Spleen (tissue), 11 donors: Measurements from ENCODE around the gene KCNMB1. TPM values are rescaled to one million over a fixed set of nuclear protein-coding genes. Genes with fewer than 3 reads are reported as not detected.

Experiments
- DNase-seq: peaks from one replicate; pipeline ENCODE4 v3.0.0-alpha.2; 2020
- H3K27ac ChIP-seq, 8 donors: fragments of 200-600 bp; sonication (generic) in 7 of 8; 1 replicate in 4 of 8; 2 replicates in 4 of 8; pipeline versions ENCODE4 v1.5.0 to v1.8.0; 2016 to 2021; ENCODE audit warnings: inconsistent platforms in 4 of 8, mild to moderate bottlenecking in 4 of 8, moderate library complexity in 1 of 8
- H3K27me3 ChIP-seq, 7 donors: fragments of 200-600 bp; sonication (generic) in 6 of 7; replicated peaks in 1 of 7; 1 replicate in 4 of 7; 2 replicates in 3 of 7; pipeline versions ENCODE4 v1.5.0 to v1.8.0; 2016 to 2021; ENCODE audit warnings: inconsistent platforms in 3 of 7, mild to moderate bottlenecking in 1 of 7
- H3K36me3 ChIP-seq, 6 donors: fragments of 200-600 bp; sonication (generic) in 5 of 6; 1 replicate in 4 of 6; 2 replicates in 2 of 6; pipeline versions ENCODE4 v1.5.0 to v1.8.0; 2016 to 2021; ENCODE audit warnings: inconsistent platforms in 2 of 6
- H3K4me1 ChIP-seq, 6 donors: fragments of 200-600 bp; sonication (generic) in 5 of 6; 1 replicate in 3 of 6; 2 replicates in 3 of 6; pipeline versions ENCODE4 v1.5.0 to v1.8.0; 2016 to 2021; ENCODE audit warnings: inconsistent platforms in 3 of 6
- H3K4me3 ChIP-seq, 8 donors: fragments of 200-600 bp; sonication (generic) in 7 of 8; 1 replicate in 4 of 8; 2 replicates in 4 of 8; pipeline versions ENCODE4 v1.5.0 to v1.8.0; 2016 to 2021; ENCODE audit warnings: inconsistent platforms in 4 of 8, mild to moderate bottlenecking in 4 of 8, moderate library complexity in 2 of 8
- H3K9me3 ChIP-seq, 8 donors: fragments of 200-600 bp; sonication (generic) in 7 of 8; 1 replicate in 4 of 8; 2 replicates in 4 of 8; pipeline versions ENCODE4 v1.5.0 to v1.8.0; 2016 to 2021; ENCODE audit warnings: inconsistent platforms in 4 of 8
- CTCF ChIP-seq, 11 experiments: fragments of 200-600 bp in 7 of 11; fragments of 450-650 bp in 4 of 11; sonication (generic) in 4 of 11; IDR thresholded peaks in 8 of 11; conservative IDR thresholded peaks in 3 of 11; 1 replicate in 7 of 11; 2 replicates in 4 of 11; pipeline versions ENCODE4 v1.4.0 to v1.8.0; 2016 to 2021; ENCODE audit warnings: antibody characterized with exemption in 11 of 11, inconsistent platforms in 4 of 11, mild to moderate bottlenecking in 1 of 11
- POLR2A ChIP-seq, 3 donors: fragments of 450-650 bp; IDR thresholded peaks; one replicate each; pipeline ENCODE4 v1.5.1; 2017; ENCODE audit warnings: antibody characterized with exemption in 3 of 3, mild to moderate bottlenecking in 1 of 3
- POLR2AphosphoS5 ChIP-seq, 3 donors: sonication (generic); formaldehyde crosslinking; IDR thresholded peaks; one replicate each; pipeline ENCODE4 v1.5.1; 2017; ENCODE audit warnings: antibody characterized with exemption in 3 of 3
- WGBS, 5 donors: extraction: QIAGEN DNeasy Blood & Tissue Kit in 3 of 5; methylation state at CpG; one replicate each; pipeline versions ENCODE4 v1.1.5 to v1.1.7; 2013 to 2018; 5-methylcytosine and 5-hydroxymethylcytosine counted together
- intact Hi-C: fragments of 100-400 bp; cut with DNase I; formaldehyde crosslinking; loops from one replicate; pipeline ENCODE4 v1.15.0; 2023; ENCODE audit warnings: low total_unique reads
- polyA plus RNA-seq, 3 donors: library from polyadenylated mRNA; stranded (reverse); fragments of 200-250 nt; gene quantifications; one replicate each; pipeline ENCODE4 v1.2.1, GENCODE V29; 2013
- total RNA-seq, 7 donors: library from RNA; depleted of rRNA in 3 of 7; stranded (reverse); fragments of >200 nt in 3 of 7; fragmentation: NEBNext Ultra II Directional in 4 of 7; extraction: Animal tissue kit (Norgen Biotek cat#: 25700) in 4 of 7; gene quantifications; one replicate each; pipeline versions ENCODE4 v1.1.0 to v1.2.1, GENCODE V29; 2016 to 2021
- donor health status: healthy with polysubstance abuse.
- donor health status: DM: no; HTN: no; CAD: no; lungs with moderate emphysema.
- donor health status: DM: no; HTN: no; CAD: no.
- donor health status: Bipolar disorder and iron deficiency.
- donor health status: healthy.
- donor health status: DM: no; HTN: no; CAD: no.
- donor health status: DM: yes; HTN: yes; CAD: no.

KCNMB1 gene
- total and polyA plus RNA-seq, 10 donors: 0.13 to 2.2 (median 0.77) TPM

GRCh38 chr5:170418736-170419135, 29.6 kb upstream of the KCNMB1 start:
- TF ChIP-seq POLR2A (IDR thresholded peaks at IDR 0.05) (no peak), CTCF (IDR thresholded peaks at IDR 0.05 in 8 of 11, conservative IDR thresholded peaks at IDR 0.05 in 3 of 11) (no peak), POLR2AphosphoS5 (IDR thresholded peaks at IDR 0.05) (no peak)
- Histone ChIP-seq H3K27me3 (no peaks in the 10 kb centered on the region), H3K4me1 (peaks cover 0 to 35% (median 16%) of the 10 kb centered on the region in 6 donors), H3K9me3 (no peaks in the 10 kb centered on the region), H3K4me3 (no peak overlapping the region), H3K36me3 (no peaks in the 10 kb centered on the region), H3K27ac (no peak overlapping the region)
- WGBS, 5 donors: 84 to 92% (median 88%) methylated on average over 8 of the region's 8 CpGs
- DNase-seq: no peak
- intact Hi-C loops: no loop called here

GRCh38 chr5:170416526-170416925, 27.4 kb upstream of the KCNMB1 start:
- Histone ChIP-seq H3K27me3 (no peaks in the 10 kb centered on the region), H3K27ac (peak overlapping the region in 4 of 8 donors; percentile 24 to 59 (median 36)), H3K4me3 (no peak overlapping the region), H3K9me3 (no peaks in the 10 kb centered on the region), H3K36me3 (no peaks in the 10 kb centered on the region), H3K4me1 (peaks cover 0 to 35% (median 16%) of the 10 kb centered on the region in 6 donors)
- TF ChIP-seq POLR2A (IDR thresholded peaks at IDR 0.05) (no peak), CTCF (IDR thresholded peaks at IDR 0.05 in 8 of 11, conservative IDR thresholded peaks at IDR 0.05 in 3 of 11) (no peak), POLR2AphosphoS5 (IDR thresholded peaks at IDR 0.05) (no peak)
- whole genome bisulfite sequencing, 5 donors: 27 to 51% (median 42%) methylated on average over 4 of the region's 4 CpGs
- intact Hi-C loops: no loop called here
- no peak for DNase-seq

- Histone ChIP-seq H3K4me1 (peaks cover 0 to 27% (median 13%) of the 10 kb centered on the region in 6 donors), H3K27ac (no peak overlapping the region), H3K4me3 (no peak overlapping the region), H3K27me3 (no peaks in the 10 kb centered on the region), H3K9me3 (no peaks in the 10 kb centered on the region), H3K36me3 (no peaks in the 10 kb centered on the region)
- TF ChIP-seq CTCF (IDR thresholded peaks at IDR 0.05 in 8 of 11, conservative IDR thresholded peaks at IDR 0.05 in 3 of 11): no peak
- TF ChIP-seq POLR2A (IDR thresholded peaks at IDR 0.05): no peak
- TF ChIP-seq POLR2AphosphoS5 (IDR thresholded peaks at IDR 0.05): no peak
- 75 to 87% (median 84%) methylated on average over 6 of the region's 6 CpGs for WGBS, 5 donors
- intact Hi-C loops: no loop called here
- DNase-seq: no peak
These were observed 25.6 kb upstream of the KCNMB1 start for GRCh38 chr5:170414786-170415185.

GRCh38 chr5:170413897-170414296, 24.7 kb upstream of the KCNMB1 start:
- Histone ChIP-seq H3K27ac (no peak overlapping the region), H3K27me3 (no peaks in the 10 kb centered on the region), H3K36me3 (no peaks in the 10 kb centered on the region), H3K4me3 (no peak overlapping the region), H3K4me1 (peaks cover 0 to 29% (median 12%) of the 10 kb centered on the region in 6 donors), H3K9me3 (no peaks in the 10 kb centered on the region)
- intact Hi-C loops: no loop called here
- DNase-seq: no peak
- TF ChIP-seq POLR2AphosphoS5 (IDR thresholded peaks at IDR 0.05) (no peak), CTCF (IDR thresholded peaks at IDR 0.05 in 8 of 11, conservative IDR thresholded peaks at IDR 0.05 in 3 of 11) (no peak), POLR2A (IDR thresholded peaks at IDR 0.05) (no peak)
- WGBS, 5 donors: 81 to 96% (median 92%) methylated on average over 3 of the region's 3 CpGs
